Activated CD4-positive, CD25-positive, alpha-beta regulatory T cell treated with anti-CD3 and anti-CD28 coated beads, Interleukin-2, amount 50 U/mL, for 16 hours (primary cell): Measurements from ENCODE around the gene CPEB1.
"Not testable (repeated sequence)": the region's sequence is repeated elsewhere in the genome, so short reads cannot be mapped to it uniquely, and the experiment has no call there.

ENCODE experiments used
- DNase-seq: peaks from one replicate; pipeline ENCODE4 v3.0.0-alpha.2; 2020; ENCODE audit warnings: low read depth, low spot score

The CPEB1 gene

DNA sequence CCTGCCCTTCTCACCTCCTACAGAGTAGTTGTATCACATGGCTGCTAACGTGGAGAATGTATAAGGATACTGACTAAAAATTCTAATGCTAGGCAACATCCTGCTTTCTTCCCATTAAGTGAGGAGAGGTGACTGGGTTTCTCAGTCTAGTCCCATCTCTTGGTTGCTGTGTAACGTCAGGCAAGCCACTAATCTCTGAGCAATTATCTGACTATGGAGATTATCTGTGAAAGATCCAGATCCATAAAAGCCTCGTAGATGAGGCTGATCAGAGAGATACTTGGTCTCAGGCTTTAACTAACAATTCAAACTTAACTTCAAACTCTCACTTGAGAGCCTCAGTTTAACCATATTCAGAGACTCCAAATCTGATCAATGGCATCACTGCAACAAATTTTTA lies 102.2 kb downstream of the CPEB1 start:
- DNase-seq: no peak

DNA sequence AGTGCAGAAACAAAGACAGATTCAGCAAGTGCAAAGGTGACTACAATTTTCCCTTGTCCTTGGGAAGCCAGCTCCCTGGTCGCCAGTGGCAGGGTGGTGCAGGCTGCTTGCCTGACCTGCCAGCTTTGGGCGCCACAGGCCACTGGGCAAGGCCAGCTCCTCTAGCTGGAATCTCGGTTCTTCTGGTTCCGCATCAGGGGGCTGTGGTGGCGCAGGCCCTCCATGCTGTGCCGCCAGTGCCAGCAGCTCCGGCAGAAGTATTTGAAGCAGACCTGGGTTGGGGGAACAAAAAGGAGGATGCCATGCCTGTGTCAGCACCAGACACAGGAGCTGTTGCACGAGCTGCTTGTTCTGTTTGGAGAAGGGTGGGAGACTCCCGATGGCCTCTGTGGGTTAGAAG lies 102.7 kb downstream of the CPEB1 start:
- DNase-seq: no peak

DNA sequence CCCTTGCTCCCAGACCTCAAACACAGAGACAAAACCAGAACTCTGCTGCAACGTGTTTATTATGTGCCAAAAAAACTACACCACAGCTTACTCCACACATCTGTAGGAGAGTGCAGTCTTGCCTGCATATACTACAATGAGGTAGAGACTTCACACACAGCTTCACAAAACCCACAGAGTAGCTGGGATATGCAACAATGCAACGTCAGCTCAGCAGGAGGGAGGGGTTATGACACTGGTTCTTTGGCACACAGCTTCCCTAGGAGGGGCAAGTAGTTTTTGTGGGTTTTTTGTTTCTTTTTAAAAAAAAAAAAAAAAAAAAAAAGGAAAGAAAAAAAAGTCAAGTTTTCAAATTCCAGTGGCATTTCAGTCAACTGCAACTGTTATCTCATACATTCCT lies 104.0 kb downstream of the CPEB1 start:
- no peak for DNase-seq

DNA sequence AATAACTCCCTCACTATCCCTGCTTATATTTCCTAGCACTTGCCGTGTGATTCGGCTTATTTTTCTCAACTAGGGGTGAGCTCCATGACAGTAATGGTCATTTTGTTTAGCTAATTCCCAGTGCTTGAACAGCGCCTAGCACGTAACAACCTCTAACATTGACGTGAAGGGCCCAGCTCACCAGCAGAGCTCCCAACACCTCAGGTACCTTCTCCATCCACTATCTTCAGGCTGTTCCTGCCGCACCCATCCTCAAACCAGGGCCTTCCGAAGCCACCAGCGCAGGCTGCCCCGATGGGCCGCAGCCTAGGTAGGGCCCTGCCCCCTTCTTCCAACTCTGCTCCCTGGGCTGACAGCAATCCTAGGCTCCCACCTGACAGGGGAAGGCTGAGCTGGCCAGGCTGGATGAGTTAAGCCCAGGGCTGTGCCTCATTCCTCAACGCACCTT lies 106.2 kb downstream of the CPEB1 start:
- no peak for DNase-seq

DNA sequence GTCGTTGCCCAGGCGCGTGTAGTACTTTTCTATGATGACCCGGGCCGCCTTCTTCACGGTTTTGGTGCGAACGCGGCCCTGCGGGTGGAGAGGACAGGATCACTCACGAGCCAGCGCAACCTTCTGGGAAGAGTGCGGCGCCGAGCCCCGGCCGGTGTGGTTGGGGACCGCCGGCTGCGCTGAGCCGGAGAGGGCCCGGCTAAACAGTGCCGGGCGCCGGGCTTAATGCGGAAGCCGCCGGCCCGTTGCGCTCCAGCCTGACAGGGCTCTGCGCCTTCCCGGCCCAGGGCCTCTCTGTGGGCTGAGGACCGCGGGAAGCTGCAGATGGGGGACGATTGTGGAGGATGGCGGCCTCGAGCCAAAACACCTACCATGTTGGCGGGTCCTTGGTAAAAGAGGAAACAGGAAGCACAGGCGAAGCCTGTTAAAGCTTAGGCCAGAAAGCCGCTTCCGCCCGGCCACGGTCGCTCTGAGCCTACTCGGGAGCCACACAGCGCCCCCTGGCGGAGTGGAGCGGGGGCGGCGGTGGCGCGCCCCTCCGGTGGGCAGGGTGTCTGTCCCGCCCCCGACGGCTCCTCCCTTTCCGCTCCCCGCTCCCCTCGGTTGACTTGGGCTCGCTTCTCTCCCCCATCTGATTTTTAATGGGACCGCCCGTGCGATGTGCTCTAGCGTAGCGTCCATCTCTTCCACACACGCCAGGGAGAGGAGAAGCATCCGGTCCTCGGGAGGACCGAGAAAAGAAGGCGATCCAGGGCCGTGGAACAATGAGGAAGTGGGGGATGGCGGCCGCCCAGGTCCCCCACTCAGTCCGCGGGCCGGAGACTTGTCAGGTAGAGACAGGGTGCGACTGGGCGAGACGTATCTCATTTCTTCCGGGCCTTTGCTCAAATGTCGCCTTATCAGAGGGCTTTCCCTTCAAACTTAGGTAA lies 106.8 kb downstream of the CPEB1 start, which contains the start of gene RPS17:
RPS17 (minus strand) TSS at position 403 of the 929 bp plus-strand sequence; CDS start at position 374, 29 bp downstream.
- peak; percentile 96 for DNase-seq

DNA sequence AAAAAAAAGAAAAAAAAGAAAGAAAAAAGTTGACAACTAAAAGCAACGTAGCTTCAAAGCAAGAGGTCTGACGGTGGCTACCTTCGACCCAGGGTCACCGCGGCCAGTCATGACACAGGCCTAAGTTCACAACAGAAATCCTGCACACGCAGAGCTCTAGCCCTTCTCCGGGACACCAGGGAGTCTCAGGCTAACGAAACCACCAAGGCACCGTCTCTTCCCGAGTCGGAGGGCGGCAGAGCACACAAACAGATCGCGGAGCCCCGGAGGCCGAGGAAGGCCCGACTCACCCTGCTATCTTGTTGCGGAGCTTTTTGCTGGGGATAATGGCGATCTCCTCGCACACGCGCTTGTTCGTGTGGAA lies 107.5 kb downstream of the CPEB1 start:
- no peak for DNase-seq

DNA sequence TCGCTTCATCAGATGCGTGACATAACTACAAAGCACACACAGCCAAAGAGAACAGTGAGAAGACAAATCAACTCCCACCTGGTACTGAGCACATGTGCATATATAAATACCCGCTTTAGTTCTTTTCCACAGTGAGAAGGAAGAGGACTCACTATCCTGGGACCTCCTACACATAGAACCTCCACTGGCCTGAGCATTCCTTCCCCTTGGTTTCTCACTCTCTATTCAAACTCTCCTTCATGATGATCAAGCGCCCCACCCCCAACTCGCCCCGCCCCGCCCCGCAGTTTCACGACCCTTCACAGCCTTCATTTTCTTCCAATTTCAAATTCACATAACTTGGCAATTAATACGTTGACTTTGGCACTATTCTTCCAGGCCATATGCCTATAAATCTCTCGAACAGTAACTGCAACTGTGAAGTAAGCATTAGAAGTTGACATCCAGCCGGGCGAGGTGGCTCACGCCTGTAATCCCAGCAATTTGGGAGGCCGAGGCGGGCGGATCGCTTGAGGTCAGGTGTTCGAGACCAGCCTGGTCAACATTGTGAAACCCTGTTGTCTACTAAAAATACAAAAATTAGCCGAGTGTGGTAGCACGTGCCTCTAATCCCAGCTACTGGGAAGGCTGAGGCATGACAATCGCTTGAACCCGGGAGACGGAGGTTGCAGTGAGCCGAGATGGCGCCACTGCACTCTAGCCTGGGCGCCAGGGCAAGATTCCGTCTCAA lies 108.0 kb downstream of the CPEB1 start:
- DNase-seq: no peak

DNA sequence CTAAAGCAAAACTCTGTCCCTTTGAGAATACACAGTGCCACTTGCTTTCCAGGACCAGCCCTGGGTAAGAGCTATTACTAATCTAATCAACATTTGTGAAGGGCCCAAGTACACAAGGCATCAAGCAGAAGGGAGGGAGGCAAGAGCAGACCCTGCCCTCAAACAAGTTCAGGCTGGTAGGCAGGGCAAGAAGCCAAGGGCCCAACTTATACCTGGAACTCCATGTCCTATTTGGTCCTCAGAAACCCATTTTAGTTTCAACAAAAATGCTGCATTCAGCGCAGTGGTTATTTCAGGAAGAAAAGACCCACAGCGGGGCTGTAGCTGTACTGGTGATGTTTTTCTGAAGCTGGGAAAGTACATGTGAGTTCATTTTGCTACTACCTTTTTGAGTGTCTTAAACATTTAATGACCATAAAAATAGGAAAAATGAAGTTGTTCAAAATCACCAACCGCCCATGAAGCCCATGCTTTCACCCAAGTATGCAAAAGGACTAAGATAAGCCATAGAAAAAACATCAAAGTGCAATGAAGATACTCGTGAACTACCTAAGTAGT lies 109.7 kb downstream of the CPEB1 start:
- no peak for DNase-seq

DNA sequence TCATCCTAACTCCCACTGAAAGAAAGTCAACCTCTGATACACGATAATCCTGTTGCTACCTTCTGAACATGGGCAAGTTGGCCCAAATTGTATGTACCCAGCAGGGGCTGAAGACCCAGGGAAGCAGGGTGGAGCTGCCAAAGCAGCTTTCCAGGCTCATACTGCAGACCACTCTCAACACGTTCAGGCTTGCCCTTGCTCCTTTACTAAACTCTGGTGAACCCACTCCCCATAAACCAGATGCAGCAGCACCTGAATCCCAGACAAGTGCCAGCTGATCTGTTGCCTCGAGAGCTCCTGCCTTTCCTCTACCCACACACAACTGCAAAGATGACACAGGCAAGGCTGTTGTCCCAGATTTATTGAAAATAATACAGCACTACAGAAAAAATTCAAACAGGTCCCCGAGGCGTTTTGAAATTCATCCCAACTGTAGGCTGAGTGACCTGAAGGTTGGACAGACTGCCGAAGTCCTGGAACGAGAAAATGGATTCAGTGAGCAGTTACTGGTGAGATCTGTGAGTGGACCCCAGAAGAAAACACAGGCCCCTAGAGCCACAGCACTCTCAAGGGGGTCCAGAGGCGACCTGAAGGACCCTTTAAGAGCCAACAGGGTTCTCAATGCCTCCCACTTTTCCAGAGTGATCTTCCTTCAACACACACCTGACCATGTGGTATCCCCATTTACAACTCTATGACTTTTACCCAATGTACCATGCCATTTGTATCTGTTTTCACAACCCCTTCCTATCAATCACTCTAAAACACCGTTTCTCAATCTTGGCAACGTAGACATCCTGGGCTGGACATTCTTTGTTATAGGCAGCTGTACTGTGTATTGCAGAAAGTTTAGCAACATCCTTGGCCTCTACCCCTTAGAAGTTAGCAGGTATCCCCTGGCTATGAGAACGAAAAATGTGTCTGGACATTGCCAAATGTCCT lies 110.5 kb downstream of the CPEB1 start:
- no peak for DNase-seq

DNA sequence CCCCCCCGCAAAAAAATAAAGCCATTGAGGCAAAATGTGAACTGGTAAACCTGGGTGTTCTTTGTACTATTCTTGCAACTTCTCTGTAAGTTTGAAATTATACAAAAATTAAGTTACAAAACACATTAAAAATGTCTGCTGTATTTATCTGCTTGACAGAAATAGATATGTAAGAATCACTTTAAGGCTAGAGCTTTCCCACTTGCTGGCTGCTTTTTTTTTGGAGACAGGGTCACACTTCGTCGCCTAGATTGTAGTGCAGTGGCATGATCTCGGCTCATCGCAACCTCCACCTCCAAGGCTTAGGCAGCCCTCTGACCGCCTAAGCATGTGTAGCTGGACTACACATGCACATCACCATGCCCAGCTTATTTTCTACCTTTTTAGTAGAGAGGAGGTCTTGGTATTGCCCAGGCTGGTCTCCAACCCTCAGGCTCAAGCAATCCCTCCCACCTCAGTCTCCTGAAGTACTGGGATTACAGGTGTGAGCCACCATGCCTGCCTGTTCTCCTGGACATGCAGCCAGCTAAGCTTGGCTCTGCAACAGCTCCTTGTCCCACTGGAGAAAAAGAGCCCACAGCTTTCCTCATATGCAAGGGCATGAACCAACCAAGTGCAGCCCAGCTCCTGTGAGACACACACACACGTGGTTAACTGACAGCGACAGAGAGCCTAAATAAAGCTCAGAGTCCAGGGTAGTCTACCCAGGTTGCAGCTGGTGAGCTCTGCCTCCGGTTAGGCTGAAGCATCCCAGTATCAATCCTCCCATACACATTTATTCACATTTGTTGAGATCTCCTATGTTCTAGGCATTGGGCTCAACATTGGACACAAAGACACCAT lies 111.4 kb downstream of the CPEB1 start:
- DNase-seq: no peak

DNA sequence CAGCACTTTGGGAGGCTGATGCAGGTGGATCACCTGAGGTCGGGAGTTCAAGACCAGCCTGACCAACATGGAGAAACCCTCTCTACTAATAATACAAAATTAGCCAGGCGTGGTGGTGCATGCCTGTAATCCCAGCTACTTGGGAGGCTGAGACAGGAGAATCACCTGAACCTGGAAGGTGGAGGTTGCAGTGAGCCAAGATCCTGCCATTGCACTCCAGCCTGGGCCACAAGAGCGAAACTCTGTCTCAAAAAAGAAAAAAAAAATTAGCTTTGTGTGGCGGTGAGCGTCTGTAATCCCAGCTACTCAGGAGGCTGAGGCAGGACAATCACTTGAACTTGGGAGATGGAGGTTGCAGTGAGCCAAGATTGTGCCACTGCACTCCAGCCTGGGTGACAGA lies 112.0 kb downstream of the CPEB1 start:
- not testable (repeated sequence) for DNase-seq

DNA sequence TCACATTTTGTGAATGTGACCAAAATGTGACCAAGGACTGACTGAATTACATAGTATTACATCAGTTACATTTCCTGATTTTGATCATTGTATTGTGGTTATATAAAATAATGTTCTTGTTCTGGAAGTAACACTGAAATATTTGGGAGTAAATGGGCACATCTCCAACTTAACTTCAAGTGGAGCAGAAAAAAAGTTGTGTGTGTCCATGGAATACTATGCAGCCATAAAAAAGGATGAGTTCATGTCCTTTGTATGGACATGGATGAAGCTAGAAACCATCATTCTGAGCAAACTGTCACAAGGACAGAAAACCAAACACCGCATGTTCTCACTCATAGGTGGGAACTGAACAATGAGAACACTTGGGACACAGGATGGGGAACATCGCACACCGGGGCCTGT lies 112.7 kb downstream of the CPEB1 start:
- not testable (repeated sequence) for DNase-seq

DNA sequence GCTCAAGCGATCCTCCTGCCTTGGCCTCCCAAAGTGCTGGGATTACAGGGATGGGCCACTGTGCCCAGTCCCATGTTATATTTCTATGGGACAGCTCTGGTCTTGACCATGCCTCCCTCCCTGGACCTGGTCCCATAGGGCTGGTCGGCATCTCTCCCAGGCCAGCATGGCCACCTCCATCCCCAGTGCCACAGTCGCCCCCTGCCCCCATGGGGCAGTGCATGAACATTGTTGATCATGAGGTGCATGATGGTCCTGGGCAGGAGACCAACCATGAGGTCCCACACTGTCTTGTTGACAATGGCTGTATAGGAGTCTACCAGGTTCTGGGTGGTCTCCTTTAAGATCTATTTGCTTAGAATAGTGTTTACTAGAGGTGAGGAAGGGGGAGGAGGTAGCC lies 113.4 kb downstream of the CPEB1 start:
- no peak for DNase-seq

DNA sequence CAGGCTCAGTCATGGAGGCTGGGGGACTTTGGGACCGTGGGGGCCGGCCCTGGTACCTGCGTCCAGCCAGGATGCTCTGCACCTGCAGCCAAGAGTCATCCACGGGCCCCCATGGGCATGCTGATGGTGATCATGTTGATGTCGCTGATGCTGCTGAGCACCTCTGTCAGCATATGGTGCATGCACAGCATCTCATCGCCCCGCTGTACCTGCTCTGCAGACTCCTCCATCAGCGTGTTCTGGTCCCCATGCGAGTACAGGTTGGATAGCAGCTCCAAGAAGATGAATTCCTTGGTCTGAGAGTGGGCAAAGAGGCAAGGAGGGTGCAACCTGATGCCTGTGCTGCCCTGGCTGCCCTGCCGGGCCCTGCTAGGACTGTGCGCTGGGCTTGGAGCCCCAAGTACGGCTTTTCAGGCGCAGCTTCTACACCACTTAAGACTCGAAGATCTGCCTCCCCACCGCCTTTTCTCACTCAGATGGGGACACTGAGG lies 114.1 kb downstream of the CPEB1 start:
- DNase-seq: no peak

DNA sequence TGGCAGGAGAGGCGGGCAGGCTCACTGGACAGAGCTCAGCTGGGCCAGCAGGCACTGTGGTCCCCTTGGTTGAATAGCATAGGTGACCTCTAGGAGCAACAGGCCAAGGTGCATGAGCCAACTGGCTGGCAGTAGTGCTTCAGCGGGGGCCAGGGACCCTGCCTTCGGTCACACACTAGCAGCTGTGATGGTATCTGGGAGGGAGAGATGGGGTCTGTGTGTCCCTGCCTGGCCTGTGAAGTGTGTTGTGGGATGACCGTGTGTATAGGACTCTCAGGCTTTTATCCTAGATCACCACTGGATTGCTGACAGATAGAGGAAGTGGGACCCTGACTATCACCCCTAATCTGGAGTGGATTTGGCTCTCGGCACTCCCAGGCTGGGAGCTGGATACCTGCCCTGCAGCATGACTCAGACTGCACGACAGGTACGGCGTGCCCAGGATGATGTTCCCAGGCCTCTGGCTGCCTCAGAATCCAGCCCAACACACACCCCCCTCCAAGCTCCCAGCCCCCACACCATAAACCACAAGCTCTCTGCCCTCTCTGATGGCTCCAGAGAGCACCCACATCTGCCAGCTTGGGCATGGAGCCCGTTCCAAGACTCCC lies 114.7 kb downstream of the CPEB1 start:
- DNase-seq: no peak

DNA sequence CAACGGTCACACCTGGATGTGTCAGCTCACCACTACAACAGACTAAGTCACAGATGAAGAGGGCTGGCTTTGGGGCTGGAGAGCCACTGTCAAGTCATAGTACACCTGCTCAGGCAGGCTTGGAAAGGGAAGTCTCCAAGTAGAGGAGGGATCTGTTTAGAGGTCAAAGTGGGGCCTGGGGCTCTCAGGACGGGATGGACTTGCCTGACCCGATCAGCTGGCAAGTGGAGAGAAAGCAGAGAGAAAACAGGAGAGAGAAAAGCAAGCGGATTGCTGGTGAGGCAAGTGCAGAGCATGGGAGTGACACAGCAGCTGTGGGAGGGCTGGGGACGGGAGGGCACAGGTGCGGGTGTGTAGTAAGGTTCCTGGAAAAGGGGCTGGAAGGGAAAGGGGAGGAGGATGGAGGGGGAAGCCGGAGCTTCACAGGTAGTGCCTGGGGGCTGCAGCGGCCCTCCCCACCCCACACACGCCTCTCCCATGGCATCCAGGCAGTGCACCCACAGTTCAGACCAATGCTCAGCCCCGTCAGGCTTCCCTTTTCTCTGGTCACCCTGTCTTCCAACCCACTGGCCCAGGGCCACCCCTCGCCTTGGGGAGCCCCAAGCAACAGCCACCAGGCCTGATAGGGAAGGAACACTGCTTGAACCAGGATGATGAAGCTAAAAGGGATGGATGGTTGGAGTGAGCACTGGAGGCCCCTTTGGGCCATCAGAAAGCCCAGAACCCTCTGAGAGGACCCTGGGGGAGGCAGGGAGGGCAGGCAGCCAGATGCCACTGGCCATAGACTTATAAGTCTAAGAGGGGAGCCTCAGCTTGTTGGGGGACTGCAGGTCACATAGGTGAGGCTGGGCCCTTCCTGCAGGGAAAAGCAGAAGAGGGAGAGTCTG lies 115.4 kb downstream of the CPEB1 start:
- DNase-seq: no peak

DNA sequence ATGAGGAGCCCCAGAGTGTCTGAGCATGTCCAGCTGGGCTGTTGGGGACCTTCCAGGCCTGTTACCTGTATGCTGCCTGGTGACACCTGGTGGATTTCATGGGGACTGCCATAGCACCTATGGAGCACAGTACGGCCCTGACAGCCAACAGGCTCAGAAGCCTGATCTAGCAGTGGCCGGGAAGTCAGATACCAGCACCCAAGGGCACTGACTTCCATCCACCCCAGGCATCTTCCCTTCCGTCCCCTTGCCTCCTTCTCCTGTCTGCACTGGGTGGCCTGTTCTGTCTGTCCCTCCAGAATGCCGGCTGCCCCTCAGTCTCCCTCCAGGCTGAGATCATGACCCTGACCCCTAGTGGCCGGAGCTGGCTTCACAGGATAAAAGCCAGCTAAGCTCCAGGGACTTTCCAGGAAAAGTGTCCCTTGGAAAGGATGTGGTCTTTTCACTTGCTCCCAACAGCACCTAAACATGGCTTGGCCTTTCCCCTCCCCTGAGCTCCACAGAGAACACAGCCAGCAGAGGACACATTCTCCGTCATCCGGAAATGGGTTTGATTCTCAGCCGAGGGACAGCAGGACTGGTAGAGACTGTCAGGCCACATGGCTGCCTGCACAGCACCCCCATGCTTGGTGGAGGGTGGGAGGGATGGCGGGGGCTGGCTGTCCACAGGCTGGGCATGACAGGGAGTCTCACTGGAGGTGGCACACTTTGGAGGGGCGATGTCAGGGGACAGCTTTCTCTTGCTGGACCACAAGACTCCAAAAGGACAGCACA lies 116.4 kb downstream of the CPEB1 start:
- DNase-seq: peak; percentile 50

DNA sequence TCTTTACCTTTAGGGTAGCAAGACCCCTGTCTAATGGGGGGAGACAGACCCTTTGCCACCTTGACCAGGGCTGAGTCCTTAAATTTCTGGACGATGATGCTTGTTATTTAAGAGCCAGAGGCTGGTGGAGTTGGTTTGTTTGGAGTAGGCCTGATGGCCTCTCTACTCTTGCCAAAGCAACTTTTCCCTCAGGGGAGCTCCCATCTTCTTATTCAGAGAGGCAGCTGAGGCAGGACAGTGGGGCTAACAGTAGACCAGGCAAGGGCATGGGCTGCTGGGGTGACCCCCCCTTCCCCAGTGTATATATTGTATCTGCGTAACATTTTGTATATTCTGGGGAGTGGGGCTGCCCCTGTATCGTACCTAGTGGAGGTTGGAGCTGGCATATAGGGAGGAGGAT lies 117.2 kb downstream of the CPEB1 start:
- no peak for DNase-seq
